ENCODE data around the gene UBE2S.

- TF ChIP-seq POLR2AphosphoS5 (IDR thresholded peaks at IDR 0.05; ENCODE audit: low read depth, low read length) (no peak), TAF1 (IDR thresholded peaks at IDR 0.05; ENCODE audit: borderline replicate concordance, low read depth, low read length) (no peak), POLR2A (IDR thresholded peaks at IDR 0.05; ENCODE audit: low read depth, low read length) (no peak)
Observed at GRCh38 chr19:55387736-55388497, 19.7 kb downstream of the UBE2S start.
